Liver (tissue), 3 donors: Measurements from ENCODE around the gene ZNF616.
"Not testable (repeated sequence)": the region's sequence is repeated elsewhere in the genome, so short reads cannot be mapped to it uniquely, and the experiment has no call there.

Source experiments
- ATF3 ChIP-seq: IDR thresholded peaks from 2 replicates; pipeline ENCODE4 v1.6.1; 2016; ENCODE audit warnings: antibody characterized with exemption
- CTCF ChIP-seq: fragments of 150-350 bp; IDR thresholded peaks from 2 replicates; pipeline ENCODE4 v1.5.1; 2017; ENCODE audit warnings: improper control_type of control experiment, low read depth, low read length; ENCODE audit not compliant: missing input control
- GABPA ChIP-seq, 2 donors: IDR thresholded peaks in 1 of 2; conservative IDR thresholded peaks in 1 of 2; 2 replicates each; pipeline ENCODE4 v1.6.1; 2016; ENCODE audit warnings: antibody characterized with exemption in 2 of 2, mild to moderate bottlenecking in 1 of 2, moderate library complexity in 1 of 2
- JUND ChIP-seq, 2 donors: IDR thresholded peaks; 2 replicates each; pipeline ENCODE4 v1.6.1; 2016; ENCODE audit warnings: antibody characterized with exemption in 2 of 2
- MAX ChIP-seq: IDR thresholded peaks from 2 replicates; pipeline ENCODE4 v1.6.1; 2016; ENCODE audit warnings: antibody characterized with exemption
- NR2F2 ChIP-seq: IDR thresholded peaks from 2 replicates; pipeline ENCODE4 v1.6.1; 2016; ENCODE audit warnings: antibody characterized with exemption
- RAD21 ChIP-seq, 2 donors: IDR thresholded peaks; 2 replicates each; pipeline ENCODE4 v1.6.1; 2016; ENCODE audit warnings: antibody characterized with exemption in 2 of 2, mild to moderate bottlenecking in 2 of 2
- RXRA ChIP-seq, 2 donors: IDR thresholded peaks; 2 replicates each; pipeline ENCODE4 v1.6.1; 2017 to 2018; ENCODE audit warnings: antibody characterized with exemption in 2 of 2, mild to moderate bottlenecking in 1 of 2
- SP1 ChIP-seq: IDR thresholded peaks from 2 replicates; pipeline ENCODE4 v1.6.1; 2018; ENCODE audit warnings: antibody characterized with exemption, mild to moderate bottlenecking
- TAF1 ChIP-seq: conservative IDR thresholded peaks from 2 replicates; pipeline ENCODE4 v1.6.1; 2016; ENCODE audit warnings: antibody characterized with exemption, mild to moderate bottlenecking
- YY1 ChIP-seq: IDR thresholded peaks from 2 replicates; pipeline ENCODE4 v1.6.1; 2016; ENCODE audit warnings: antibody characterized with exemption, mild to moderate bottlenecking
- ZBTB33 ChIP-seq: IDR thresholded peaks from 2 replicates; pipeline ENCODE4 v1.6.1; 2016; ENCODE audit warnings: antibody characterized with exemption
- donor health status: healthy.
- donor health status: healthy.

- TF ChIP-seq ATF3; TAF1; MAX; CTCF; ZBTB33; GABPA (IDR thresholded peaks at IDR 0.05 in 1 of 2, conservative IDR thresholded peaks at IDR 0.05 in 1 of 2); SP1; JUND (IDR thresholded peaks at IDR 0.05); RAD21 (IDR thresholded peaks at IDR 0.05); NR2F2; RXRA (IDR thresholded peaks at IDR 0.05); YY1: not testable (repeated sequence)
Measured at GRCh38 chr19:52096416-52096815, 43.3 kb downstream of the ZNF616 start.
